GM19193 (cell line): Measurements from ENCODE around the gene HRH4.

Experiments
- POLR2A ChIP-seq: IDR thresholded peaks from 4 replicates; pipeline ENCODE4 v1.6.1; 2011; ENCODE audit not compliant: insufficient read depth, insufficient read length; ENCODE audit errors: extremely low read depth

Gene HRH4

DNA sequence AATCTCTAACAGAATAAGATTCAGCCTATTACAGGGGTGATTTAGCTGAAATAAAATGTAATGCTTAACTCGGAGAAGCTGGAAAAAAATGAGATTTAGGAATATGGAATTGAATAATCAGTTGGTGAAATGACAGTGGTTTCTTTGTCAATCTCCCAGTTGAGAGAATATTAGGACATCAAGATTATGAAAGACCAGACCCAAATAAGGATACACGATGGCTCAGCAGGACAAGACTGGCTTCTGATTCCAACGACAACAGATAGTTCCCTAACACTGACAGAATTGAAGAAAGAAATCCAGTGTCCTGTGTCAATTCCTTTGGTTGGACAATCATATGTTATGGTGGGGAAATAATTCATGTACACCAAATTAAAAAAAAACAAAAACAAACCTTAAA, 55.8 kb downstream of the HRH4 start:
- TF ChIP-seq POLR2A: no peak

DNA sequence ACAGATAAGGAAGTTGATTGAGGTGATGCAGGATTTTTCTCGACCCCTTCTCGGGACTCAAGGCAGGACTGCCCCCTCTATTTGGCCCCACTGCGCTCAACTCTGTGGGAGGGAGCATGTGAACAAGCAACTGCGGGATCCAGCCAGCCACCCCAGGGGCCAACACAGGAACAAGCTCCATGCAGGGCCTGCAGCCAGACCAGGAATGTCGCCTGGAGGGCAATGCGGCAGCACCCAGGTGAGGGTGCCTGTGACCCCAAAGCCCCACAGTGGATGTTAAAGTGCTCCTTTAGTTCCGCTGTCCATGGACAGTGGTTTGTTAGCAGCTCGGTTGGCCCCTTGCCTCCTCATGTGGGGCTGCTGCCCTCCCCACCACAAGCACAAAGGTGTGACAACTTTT, 57.1 kb downstream of the HRH4 start:
- TF ChIP-seq POLR2A: no peak

DNA sequence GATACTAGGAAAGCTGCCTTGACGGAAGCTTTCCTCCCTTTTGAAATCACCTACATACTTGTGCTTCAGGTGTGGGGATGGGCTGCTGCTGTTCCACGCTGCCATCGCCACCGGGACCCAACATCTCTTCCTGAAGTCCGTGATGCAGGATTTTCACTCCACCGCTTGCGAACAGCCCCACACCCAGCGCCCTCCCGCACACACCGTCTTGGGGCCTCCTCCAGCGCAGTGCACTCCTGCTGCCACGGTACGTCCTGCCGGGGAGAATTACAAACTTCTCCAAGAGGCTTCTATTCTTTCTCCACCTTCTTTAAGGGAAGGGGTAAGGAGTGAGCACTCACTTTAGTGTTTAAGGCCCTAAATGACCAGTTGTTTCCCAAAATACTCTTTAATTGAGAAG, 58.2 kb downstream of the HRH4 start:
- TF ChIP-seq POLR2A: no peak
